DMS153 (cell line): ENCODE results near the gene ADCY5.

Experiments
- DNase-seq: peaks from one replicate; lab custom pipeline; 2025; lab: John Stamatoyannopoulos, UW

The ADCY5 gene

GRCh38 chr3:123342631-123343080 lies 106.2 kb downstream of the ADCY5 start:
- DNase-seq = no peak

DNA sequence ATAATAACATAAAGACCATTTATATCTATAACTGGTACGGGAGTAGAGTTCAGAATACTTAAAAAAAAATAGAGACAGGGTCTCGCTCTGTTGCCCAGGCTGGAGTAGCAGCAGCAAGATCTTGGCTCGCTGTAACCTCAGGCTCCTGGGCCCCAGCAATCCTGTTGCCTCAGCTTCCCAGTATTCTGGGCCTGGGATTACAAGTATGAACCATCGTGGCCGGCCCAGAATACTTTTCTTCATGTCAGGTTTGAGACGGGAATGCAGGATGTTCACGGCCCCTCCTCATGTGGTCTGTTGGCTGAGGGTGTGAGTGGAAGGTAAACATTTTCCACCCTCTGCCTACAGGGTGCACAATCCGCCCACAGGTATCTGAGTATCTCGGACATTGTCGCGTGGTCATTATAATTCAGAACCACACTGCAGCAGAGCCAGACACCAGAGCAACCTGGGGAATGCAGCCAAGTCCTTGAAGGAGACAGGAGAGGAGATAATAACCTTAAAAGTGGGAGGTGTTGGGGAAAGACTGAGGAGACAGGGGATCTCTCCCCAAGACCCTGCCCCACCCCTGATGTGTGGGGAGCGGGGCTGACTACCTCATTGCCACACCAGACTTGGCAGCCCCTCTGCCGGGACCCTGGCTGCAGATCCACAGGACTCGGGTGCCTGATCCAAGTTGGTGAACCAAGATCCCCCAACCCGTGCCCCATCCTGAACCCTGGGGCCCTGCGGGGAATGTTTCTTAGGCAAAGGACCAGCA lies 106.8 kb downstream of the ADCY5 start:
- DNase-seq = no peak

GRCh38 chr3:123340336-123340735 lies 108.6 kb downstream of the ADCY5 start:
- no peak for DNase-seq

DNA sequence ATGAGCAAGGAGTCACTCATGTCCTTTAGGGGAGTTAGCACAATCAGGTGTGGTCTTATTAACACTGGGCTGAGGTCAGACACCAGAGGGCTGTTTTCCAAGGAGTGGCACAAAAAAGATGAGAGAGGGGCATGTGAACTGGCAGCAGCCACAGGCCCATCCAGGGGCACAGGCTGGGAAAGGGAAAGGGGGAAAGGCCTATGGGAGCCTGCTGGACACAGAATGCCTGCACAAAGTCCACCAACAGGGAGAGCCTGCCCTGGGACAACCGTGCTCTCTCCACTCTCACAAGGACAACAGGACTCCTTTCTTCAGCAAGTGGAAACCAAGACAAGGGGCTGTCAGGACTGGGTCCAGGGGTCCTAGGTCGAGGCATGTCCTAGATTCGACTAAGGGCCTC lies 109.6 kb downstream of the ADCY5 start:
- DNase-seq = no peak

DNA sequence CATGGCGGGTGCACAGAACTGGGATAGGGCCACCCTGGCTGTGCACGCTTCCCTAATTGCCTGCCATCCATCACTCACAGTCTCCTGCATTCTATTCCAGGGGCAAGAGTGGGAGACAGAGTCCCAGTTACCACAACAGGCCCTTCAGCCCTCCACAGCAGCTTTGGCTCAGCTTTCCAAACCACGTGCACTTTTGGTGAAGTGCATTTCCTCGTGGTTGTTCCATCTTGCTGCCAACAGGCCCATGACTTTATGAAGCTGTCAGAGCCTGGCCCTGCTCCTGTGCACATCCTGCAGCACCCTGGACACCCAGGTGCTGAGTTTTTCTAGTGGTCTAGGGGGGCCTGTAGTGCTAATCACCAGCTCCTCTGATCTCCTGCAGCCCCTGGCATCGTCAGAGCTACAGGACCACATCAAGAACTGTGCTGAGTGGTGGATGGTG lies 110.2 kb downstream of the ADCY5 start:
- DNase-seq = no peak

- peak; percentile 41 for DNase-seq
These were observed 110.8 kb downstream of the ADCY5 start for GRCh38 chr3:123337948-123338619.

- no peak for DNase-seq
These were observed 111.7 kb downstream of the ADCY5 start for GRCh38 chr3:123337226-123337625.

DNA sequence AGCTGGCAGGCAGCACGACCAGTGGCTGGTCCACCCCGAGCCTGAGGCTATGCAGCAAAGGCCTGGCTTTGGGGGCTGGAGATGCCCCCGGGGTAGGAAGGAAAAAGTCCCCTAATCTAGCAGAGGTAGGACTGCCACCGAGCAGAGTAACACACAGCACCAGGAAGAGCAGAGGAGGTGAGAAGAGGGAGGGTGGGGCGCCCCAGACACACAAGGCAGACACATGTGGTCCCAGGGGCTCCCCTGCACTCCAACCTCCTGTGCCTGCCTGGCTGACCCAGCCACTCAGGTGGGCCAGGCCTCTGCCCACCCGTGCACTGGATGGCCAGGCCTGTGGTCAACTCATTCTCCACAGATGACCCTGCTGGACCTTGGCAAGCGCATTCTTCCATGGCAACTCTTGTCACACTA lies 112.4 kb downstream of the ADCY5 start:
- no peak for DNase-seq

DNA sequence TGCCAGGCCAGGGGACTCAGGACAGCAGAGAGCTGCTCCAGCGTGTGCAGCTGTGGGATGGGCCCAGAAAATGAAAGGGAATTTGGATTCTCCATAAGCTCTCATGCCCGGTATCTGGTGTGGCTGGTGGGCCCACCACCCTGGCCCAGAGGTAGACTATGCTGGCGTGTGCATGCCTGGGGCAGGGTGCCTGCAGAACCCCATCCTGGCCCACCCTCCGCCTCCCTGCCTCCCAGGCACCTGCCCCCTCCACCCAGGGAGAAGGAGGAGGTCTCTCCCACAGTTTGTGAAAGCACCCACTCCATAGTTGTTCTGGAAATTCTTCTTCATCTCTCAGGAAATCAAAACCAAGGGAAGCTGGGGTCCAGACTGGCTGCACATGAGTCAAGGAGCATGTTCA lies 112.9 kb downstream of the ADCY5 start:
- DNase-seq = no peak

- DNase-seq = no peak
These were observed 113.8 kb downstream of the ADCY5 start for GRCh38 chr3:123335007-123335670.

- no peak for DNase-seq
These were observed 114.8 kb downstream of the ADCY5 start for GRCh38 chr3:123334056-123334455.

GRCh38 chr3:123333401-123333800 lies 115.5 kb downstream of the ADCY5 start:
- DNase-seq = no peak

DNA sequence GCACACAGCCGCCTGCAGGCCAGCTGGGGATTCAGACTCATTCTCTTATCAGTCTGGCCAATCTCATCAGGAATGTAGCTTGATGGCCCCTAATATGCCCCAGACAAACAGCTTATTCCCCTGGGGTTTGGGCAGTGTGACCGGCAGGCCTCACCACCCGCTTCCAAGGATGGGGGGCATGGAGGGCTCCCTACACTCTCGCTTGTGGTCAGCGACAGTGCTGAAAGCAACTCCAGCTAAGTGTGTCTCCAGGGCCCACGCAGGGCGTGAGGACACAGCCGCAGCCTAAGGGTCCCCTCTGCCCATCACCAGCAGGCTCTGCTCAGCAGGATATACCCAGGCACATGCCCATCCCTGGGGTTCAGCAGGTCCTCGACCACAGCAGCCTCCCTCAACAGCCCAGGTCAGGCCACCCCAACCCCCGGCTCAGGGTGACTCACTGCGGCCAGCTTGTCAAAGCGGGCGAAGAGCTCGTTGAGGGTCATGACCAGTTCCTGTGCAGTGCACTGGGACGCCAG lies 116.7 kb downstream of the ADCY5 start:
- DNase-seq = no peak

- no peak for DNase-seq
These were observed 117.2 kb downstream of the ADCY5 start for GRCh38 chr3:123331651-123332050.

- no peak for DNase-seq
These were observed 117.9 kb downstream of the ADCY5 start for GRCh38 chr3:123331006-123331405.

DNA sequence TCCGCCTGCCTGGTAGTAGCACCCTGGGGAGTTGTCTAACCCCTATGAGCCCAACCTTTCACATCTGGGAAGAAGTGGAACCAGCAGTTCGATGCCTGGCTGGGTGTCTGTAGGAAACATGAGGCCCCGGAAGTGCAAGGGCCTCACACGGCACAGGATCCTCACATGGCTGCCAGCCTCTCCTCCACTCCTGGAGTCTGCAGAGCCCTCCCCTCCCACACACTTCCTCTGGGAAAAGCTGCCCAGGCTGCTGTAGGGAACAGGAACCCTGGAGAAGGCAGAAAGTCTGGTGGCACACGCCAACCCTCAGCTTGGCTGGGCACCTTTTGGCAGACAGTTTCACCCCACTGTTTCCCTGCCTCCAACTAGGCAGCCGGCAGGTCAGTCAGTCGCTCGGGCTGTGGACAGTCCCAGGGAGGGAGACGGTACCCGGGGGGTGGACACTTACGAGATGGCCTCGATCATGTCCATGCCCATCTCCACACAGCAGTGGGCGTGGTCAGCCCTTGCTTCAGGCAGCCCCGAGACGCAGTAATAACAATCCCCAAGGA lies 118.4 kb downstream of the ADCY5 start:
- no peak for DNase-seq

DNA sequence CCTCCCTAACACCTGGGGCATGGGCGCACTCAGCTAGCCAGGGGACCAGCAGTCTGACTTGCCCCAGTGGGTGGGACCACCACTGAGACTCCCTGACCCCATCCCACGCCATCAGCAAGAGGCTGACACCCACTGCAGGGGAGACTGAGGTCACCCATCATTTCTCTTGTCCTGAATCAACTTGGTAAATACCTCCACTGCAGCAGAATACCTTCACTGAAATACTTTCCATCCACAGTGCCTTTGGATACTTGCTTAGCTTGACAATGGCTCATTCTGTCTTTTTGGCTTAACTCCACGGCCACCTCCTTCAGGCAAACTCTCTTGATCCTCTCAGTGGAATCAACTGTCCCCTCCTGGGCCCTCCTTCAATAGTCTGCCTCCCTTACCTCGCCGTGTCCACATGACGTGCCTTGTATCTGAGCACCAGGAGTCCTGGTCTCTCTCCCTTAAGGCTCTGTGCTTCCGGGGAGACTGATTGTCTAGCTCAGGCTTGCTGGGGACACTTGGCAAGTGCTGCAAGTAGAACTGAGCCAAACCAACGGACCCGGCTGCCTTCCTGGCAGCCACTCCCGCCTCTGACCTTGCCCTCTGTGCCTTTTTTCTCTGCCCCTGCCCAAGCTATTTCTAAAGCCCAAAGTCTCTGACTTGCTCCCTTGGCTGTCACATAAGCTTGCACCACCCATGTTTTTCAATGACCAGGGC lies 119.1 kb downstream of the ADCY5 start:
- no peak for DNase-seq

DNA sequence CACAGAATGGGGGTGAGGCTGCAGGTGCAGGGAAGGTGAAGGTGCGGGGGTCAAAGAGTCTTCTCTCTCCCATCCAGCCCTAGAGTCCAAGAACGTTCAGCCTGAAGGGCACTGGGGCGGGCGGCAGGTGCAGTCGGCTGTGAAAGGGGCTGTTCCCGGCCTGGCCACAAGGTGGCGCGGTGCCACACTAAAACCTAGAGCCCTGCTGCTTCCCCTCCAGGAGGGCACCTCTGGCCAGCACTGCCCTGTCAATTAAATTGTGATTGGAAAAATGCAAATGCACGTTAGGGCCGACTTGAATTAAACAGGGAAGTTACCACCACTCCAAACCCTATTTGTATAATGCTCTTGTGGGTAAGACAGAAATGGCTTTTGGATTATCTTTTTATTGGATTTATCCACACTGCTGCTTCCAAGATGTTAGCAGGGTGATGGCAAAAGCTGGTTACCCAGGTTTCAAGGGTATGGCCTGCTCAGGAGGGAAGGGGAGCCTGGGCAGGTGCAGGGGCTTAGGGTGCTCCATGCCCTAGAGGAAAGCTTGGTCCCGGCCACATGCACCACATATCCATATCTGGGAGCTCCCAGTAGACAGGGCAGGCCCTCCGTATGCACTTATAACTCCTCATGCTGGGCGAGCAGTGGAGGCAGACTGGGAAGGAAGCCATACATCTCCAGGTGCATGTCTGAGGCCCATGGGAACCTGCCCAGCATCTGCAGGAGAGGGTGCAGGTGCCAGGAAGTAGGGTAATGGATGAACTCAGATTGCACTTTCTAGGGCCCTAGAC lies 119.8 kb downstream of the ADCY5 start:
- no peak for DNase-seq

DNA sequence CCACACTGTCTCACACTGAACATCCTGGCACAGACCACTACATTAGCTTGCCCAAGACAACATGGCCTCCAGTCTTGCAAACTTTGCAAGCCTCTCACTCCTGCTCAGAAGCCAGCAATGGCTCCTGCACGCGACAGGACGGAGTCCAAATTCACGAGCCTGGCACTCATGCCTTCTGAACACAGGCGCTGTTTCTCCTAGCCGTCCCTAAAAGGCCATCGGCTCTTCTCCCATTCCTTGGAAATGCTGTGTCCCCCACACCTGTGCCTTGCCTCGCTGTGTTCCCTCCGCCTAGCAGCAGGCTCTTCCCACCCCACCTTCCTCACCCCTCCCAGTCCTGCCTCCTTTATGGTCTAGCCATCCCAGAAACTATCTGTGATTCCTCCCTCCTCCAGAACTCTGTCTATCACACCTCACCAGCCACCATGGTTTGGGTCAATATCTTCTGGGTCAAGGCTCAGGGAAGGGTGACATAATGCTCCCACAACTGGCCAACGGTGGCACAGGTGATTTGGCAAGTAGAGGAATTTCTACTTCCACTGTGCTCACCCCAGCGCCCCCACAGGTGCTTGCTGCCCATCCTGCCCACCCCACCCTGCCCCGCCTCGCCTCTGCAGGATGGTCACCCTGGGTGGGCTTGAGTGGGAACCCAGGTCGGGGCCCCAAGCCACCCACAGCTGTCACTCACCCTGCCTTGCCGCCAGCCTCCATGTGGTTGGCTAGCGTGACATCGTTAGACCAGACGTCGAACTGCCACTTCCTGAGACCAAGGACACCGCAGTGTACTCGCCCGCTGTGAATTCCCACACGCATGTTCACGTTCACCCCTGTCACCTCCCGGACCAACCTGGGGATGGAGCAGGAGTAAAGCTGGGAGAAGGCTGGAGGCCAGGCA lies 120.7 kb downstream of the ADCY5 start:
- no peak for DNase-seq

- DNase-seq = no peak
These were observed 121.4 kb downstream of the ADCY5 start for GRCh38 chr3:123327480-123327879.
